Endothelial cell of umbilical vein (primary cell): ENCODE data around the gene HOXC9. TPM values are rescaled to one million over a fixed set of nuclear protein-coding genes. Genes with fewer than 3 reads are reported as not detected.

Experiments used
- BruUV-seq: library from RNA; stranded (reverse); fragments of 400-500 nt; replicated peaks from 2 replicates; lab custom pipeline; 2021; lab: Mats Ljungman, UMichigan
- CTCF ChIA-PET: fragments of 300-600, 350-600 bp; sonication (Branson Sonifier 250); formaldehyde crosslinking; loops from one replicate; lab custom pipeline; 2021; ENCODE audit warnings: antibody characterized with exemption, inconsistent platforms; lab: Charles Lee
- POLR2A ChIA-PET: fragments of 300-600, 350-600 bp; sonication (Branson Sonifier 250); formaldehyde crosslinking; loops from one replicate; lab custom pipeline; 2021; ENCODE audit warnings: antibody characterized with exemption, inconsistent platforms; lab: Charles Lee
- DNase-seq: peaks from one replicate; pipeline ENCODE4 v3.0.0-alpha.2; 2011; ENCODE audit warnings: low read depth, low spot score
- FAIRE-seq: peaks from 2 replicates; lab custom pipeline; 2011; peaks lifted over from hg19 to GRCh38; lab: Jason Lieb, UNC
- H2AFZ ChIP-seq: 2 replicates; pipeline ENCODE4 v1.6.0; 2012; ENCODE audit warnings: low read depth, low read length, control low read depth, inconsistent platforms
- H3K27ac ChIP-seq: 2 replicates; pipeline ENCODE4 v1.5.1; 2011; ENCODE audit warnings: low read depth, mild to moderate bottlenecking, control low read depth, low read length, moderate library complexity; ENCODE audit not compliant: insufficient read depth
- H3K27me3 ChIP-seq, 2 experiments: 2 replicates each; pipeline versions ENCODE4 v1.6.0 to v1.6.1; 2011; ENCODE audit warnings: low read length in 2 of 2, mixed read lengths in 1 of 2; ENCODE audit not compliant: control insufficient read depth in 2 of 2, insufficient read depth in 2 of 2
- H3K36me3 ChIP-seq, 2 experiments: 2 replicates in 1 of 2; 3 replicates in 1 of 2; pipeline ENCODE4 v1.5.1; 2011; ENCODE audit warnings: low read length in 2 of 2, mild to moderate bottlenecking in 1 of 2, moderate library complexity in 1 of 2; ENCODE audit not compliant: control insufficient read depth in 2 of 2, insufficient read depth in 2 of 2; ENCODE audit errors: extremely low read depth in 1 of 2
- H3K4me1 ChIP-seq: 3 replicates; pipeline ENCODE4 v1.5.1; 2011; ENCODE audit warnings: mild to moderate bottlenecking, low read length; ENCODE audit not compliant: control insufficient read depth, insufficient read depth; ENCODE audit errors: extremely low read depth
- H3K4me2 ChIP-seq: 2 replicates; pipeline ENCODE4 v1.6.1; 2011; ENCODE audit warnings: low read length, control low read depth, mixed read lengths; ENCODE audit not compliant: insufficient read depth
- H3K4me3 ChIP-seq, 3 experiments: fragments of 200-600 bp in 1 of 3; sonication (generic), shearing (Covaris generic) in 1 of 3; replicated peaks in 1 of 3; 2 replicates each; pipeline ENCODE4 v1.5.1; 2011 to 2016; ENCODE audit warnings: control low read depth in 3 of 3, low read length in 3 of 3, mild to moderate bottlenecking in 2 of 3, inconsistent platforms in 1 of 3, low read depth in 1 of 3, moderate library complexity in 1 of 3; ENCODE audit not compliant: insufficient read depth in 1 of 3
- H3K79me2 ChIP-seq: 2 replicates; pipeline ENCODE4 v1.6.0; 2012; ENCODE audit warnings: low read length, inconsistent platforms; ENCODE audit not compliant: control insufficient read depth, insufficient read depth
- H3K9ac ChIP-seq: replicated peaks from 2 replicates; pipeline ENCODE3; 2011; ENCODE audit warnings: low read length, control low read depth; ENCODE audit not compliant: insufficient read depth; ENCODE audit errors: extremely low read depth
- H3K9me1 ChIP-seq: replicated peaks from 3 replicates; pipeline ENCODE4 v1.6.0; 2011; ENCODE audit warnings: mild to moderate bottlenecking, low read length; ENCODE audit not compliant: control insufficient read depth, insufficient read depth; ENCODE audit errors: extremely low read depth
- H3K9me3 ChIP-seq: replicated peaks from 2 replicates; pipeline ENCODE4 v1.5.1; 2012; ENCODE audit warnings: low read length, inconsistent platforms; ENCODE audit not compliant: control insufficient read depth, insufficient read depth
- H4K20me1 ChIP-seq: replicated peaks from 2 replicates; pipeline ENCODE3; 2011; ENCODE audit warnings: mild to moderate bottlenecking, low read length; ENCODE audit not compliant: control insufficient read depth, insufficient read depth; ENCODE audit errors: extremely low read depth
- EZH2 ChIP-seq: IDR thresholded peaks from 2 replicates; pipeline ENCODE4 v1.6.1; 2012; ENCODE audit warnings: borderline replicate concordance, low read depth, mild to moderate bottlenecking, moderate library complexity, low read length, inconsistent platforms; ENCODE audit not compliant: severe bottlenecking
- FOS ChIP-seq: IDR thresholded peaks from 2 replicates; pipeline ENCODE4 v1.6.1; 2011; ENCODE audit warnings: mild to moderate bottlenecking, low read length, moderate library complexity, borderline replicate concordance; ENCODE audit not compliant: insufficient read depth
- GATA2 ChIP-seq: IDR thresholded peaks from 2 replicates; pipeline ENCODE4 v1.7.0; 2011; ENCODE audit warnings: low read depth, mild to moderate bottlenecking, moderate library complexity, mixed read lengths, low read length; ENCODE audit not compliant: insufficient read length, insufficient read depth
- JUN ChIP-seq: IDR thresholded peaks from 2 replicates; pipeline ENCODE4 v1.6.1; 2011; ENCODE audit warnings: borderline replicate concordance, low read depth; ENCODE audit not compliant: insufficient read length, insufficient read depth
- MYC ChIP-seq: IDR thresholded peaks from one replicate; pipeline ENCODE4 v1.6.1; 2011; ENCODE audit warnings: mild to moderate bottlenecking, low read depth, low read length
- POLR2A ChIP-seq: IDR thresholded peaks from 2 replicates; pipeline ENCODE4 v1.6.1; 2012; ENCODE audit warnings: low read depth, mild to moderate bottlenecking, control low read depth, low read length
- POLR2AphosphoS5 ChIP-seq: IDR thresholded peaks from 2 replicates; pipeline ENCODE4 v1.6.1; 2012; ENCODE audit warnings: low read depth, mild to moderate bottlenecking, control low read depth, low read length, moderate library complexity; ENCODE audit not compliant: insufficient read depth
- dilution Hi-C: fragments of 300-500 bp; cut with MboI; formaldehyde crosslinking; loops from one replicate; pipeline ENCODE4 v1.15.0; 2019; ENCODE audit warnings: low sequenced_read_pairs; ENCODE audit not compliant: extremely low pct_ligation_motif_present
- intact Hi-C: fragments of 100-400 bp; cut with micrococcal nuclease; formaldehyde crosslinking; loops from one replicate; pipeline ENCODE4 v1.10.0; 2022
- polyA plus RNA-seq, 4 experiments: library from polyadenylated mRNA; depleted of rRNA in 3 of 4; stranded (reverse) in 3 of 4; unstranded in 1 of 4; fragments of >200 nt; gene quantifications; 2 replicates each; pipeline versions ENCODE4 v1.2.1 to v1.2.3, GENCODE V29; 2011 to 2012; ENCODE audit warnings: missing spikeins in 1 of 4
- total RNA-seq: library from RNA; stranded (reverse); gene quantifications from 2 replicates; pipeline ENCODE4 v1.2.3, GENCODE V29; 2021
- TF ChIP-seq, protein P1 (sequence below), 2 donors: IDR thresholded peaks; 1 replicate in 1 of 2; 2 replicates in 1 of 2; pipeline ENCODE4 v1.5.1; 2011; ENCODE audit warnings: low read length in 2 of 2, mild to moderate bottlenecking in 2 of 2, moderate library complexity in 2 of 2, control low read depth in 1 of 2, inconsistent platforms in 1 of 2, low read depth in 1 of 2; ENCODE audit not compliant: insufficient read depth in 1 of 2; ENCODE audit errors: extremely low read depth in 1 of 2
- TF ChIP-seq, protein P2 (sequence below): IDR thresholded peaks from 2 replicates; pipeline ENCODE4 v1.6.1; 2011; ENCODE audit not compliant: insufficient read depth, insufficient read length

HOXC9 gene
- total and polyA plus RNA-seq, 2 donors (not counting 3 experiments of a cell fraction or from before 2014, with no cell fraction given), result 0.40 to 0.58 TPM

DNA sequence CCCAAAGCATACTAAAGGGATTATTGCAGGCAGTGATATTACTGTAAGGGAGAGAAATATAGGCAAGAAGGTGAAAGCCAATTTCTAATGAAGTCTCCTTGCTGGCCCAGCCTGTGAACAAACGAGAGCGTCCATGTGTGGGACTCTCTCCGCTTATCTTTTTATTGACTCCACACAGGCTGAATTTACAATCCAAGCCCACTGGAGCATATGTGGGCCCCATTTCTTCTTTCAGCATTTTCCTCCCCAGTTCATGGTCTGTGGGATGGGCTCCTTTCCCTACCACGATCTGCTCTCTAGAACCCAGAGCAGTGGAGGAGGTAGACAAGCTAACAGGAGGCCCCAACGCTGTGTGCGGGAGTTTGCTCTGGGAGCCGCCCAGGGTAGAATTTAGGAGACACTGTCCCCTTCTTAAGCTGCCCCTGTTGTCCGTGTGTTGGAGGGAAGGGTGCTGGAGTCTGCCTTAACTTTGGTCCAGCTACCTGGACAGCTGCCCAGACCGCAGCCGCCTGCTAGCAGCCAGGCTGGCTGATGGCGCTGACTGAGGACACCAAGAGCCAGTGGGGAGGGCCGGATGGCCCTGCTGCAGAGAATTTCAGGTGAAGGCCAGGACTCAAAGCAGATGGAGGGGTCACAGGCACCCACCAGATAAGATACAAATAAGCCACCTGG is 30.2 kb upstream of the HOXC9 start:
- no peak overlapping the region for H2AFZ ChIP-seq
- no peaks in the 10 kb centered on the region for H3K36me3 ChIP-seq
- H3K4me1 ChIP-seq, result no peaks in the 10 kb centered on the region
- H3K9me3 ChIP-seq, result no peaks in the 10 kb centered on the region
- H3K9me1 ChIP-seq, result no peaks in the 10 kb centered on the region
- ChIA-PET CTCF (interaction anchor here (0.9 kb wide), 1 partner anchor 16 kb away, joined by 5 read pairs; the partner anchor contains the start of gene HOXC10), POLR2A (no interaction called here)
- dilution Hi-C loops, result no loop called here
- H3K27me3 ChIP-seq, result peaks cover 90 to 99% of the 10 kb centered on the region in 2 experiments
- no peaks in the 10 kb centered on the region for H4K20me1 ChIP-seq
- intact Hi-C loops, result no loop called here
- no peak overlapping the region for H3K27ac ChIP-seq
- BruUV-seq, result no TSS peak
- no peak overlapping the region for H3K9ac ChIP-seq
- no peaks in the 10 kb centered on the region for H3K79me2 ChIP-seq
- DNase-seq (no peak), FAIRE-seq (no peak)
- peak; percentile 1 for TF ChIP-seq EZH2
- TF ChIP-seq MYC, result no peak
- TF ChIP-seq FOS, result no peak
- TF ChIP-seq POLR2AphosphoS5, result no peak
- no peak for TF ChIP-seq JUN
- no peak overlapping the region for H3K4me2 ChIP-seq
- no peak overlapping the region for H3K4me3 ChIP-seq

DNA sequence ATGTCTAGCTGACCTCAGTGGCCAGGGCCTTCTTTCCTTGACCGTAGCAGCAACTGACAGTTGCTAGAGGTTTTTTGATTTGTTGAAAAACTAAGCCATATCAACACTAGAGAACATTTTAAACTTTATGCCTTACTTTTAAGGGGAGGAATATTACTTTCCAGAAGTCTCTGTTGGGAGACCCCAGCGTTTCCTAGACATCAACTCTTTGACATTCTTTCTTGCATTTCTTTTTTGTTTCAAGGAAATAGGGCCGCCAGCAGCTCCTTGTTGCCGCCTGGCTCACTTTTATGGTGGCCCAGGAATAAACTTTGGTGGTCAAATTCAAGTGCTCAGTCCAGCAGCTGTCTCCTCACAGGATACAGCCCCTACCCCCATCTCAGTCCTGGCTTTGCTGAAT is 29.5 kb upstream of the HOXC9 start:
- Histone ChIP-seq H3K9ac (no peak overlapping the region), H3K27ac (no peak overlapping the region), H3K79me2 (no peaks in the 10 kb centered on the region), H3K9me3 (no peaks in the 10 kb centered on the region), H2AFZ (no peak overlapping the region), H4K20me1 (no peaks in the 10 kb centered on the region), H3K27me3 (peaks cover 89 to 99% of the 10 kb centered on the region in 2 experiments), H3K9me1 (no peaks in the 10 kb centered on the region), H3K4me3 (no peak overlapping the region), H3K4me1 (no peaks in the 10 kb centered on the region), H3K36me3 (no peaks in the 10 kb centered on the region), H3K4me2 (no peak overlapping the region)
- TF ChIP-seq, protein P1, sequence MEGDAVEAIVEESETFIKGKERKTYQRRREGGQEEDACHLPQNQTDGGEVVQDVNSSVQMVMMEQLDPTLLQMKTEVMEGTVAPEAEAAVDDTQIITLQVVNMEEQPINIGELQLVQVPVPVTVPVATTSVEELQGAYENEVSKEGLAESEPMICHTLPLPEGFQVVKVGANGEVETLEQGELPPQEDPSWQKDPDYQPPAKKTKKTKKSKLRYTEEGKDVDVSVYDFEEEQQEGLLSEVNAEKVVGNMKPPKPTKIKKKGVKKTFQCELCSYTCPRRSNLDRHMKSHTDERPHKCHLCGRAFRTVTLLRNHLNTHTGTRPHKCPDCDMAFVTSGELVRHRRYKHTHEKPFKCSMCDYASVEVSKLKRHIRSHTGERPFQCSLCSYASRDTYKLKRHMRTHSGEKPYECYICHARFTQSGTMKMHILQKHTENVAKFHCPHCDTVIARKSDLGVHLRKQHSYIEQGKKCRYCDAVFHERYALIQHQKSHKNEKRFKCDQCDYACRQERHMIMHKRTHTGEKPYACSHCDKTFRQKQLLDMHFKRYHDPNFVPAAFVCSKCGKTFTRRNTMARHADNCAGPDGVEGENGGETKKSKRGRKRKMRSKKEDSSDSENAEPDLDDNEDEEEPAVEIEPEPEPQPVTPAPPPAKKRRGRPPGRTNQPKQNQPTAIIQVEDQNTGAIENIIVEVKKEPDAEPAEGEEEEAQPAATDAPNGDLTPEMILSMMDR (IDR thresholded peaks at IDR 0.05; ENCODE audit: extremely low read depth in 1 of 2, insufficient read depth in 1 of 2, low read depth in 1 of 2, low read length in 2 of 2), result no peak
- TF ChIP-seq JUN, result no peak
- TF ChIP-seq POLR2A, result no peak
- TF ChIP-seq FOS, result no peak
- TF ChIP-seq MYC, result no peak
- TF ChIP-seq EZH2, result no peak
- no peak for TF ChIP-seq POLR2AphosphoS5
- no peak for TF ChIP-seq GATA2
- TF ChIP-seq, protein P2, sequence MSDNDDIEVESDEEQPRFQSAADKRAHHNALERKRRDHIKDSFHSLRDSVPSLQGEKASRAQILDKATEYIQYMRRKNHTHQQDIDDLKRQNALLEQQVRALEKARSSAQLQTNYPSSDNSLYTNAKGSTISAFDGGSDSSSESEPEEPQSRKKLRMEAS, result no peak
- CTCF ChIA-PET, result interaction anchor here (0.9 kb wide), 1 partner anchor 15 kb away, joined by 5 read pairs; the partner anchor contains the start of gene HOXC10
- dilution Hi-C loops, result no loop called here
- POLR2A ChIA-PET, result interaction anchor here (0.6 kb wide), 1 partner anchor 221 kb away, joined by 4 read pairs; no protein-coding TSS in a partner anchor
- DNase-seq, result no peak
- no peak for FAIRE-seq
- intact Hi-C loops, result no loop called here
- no TSS peak for BruUV-seq
